LNCAP (cell line): ENCODE results near the gene APPL2.

Source experiments
- CTCF ChIP-seq: fragments of 450-650 bp; IDR thresholded peaks from 2 replicates; pipeline ENCODE4 v1.5.1; 2017; ENCODE audit warnings: mild to moderate bottlenecking

Gene APPL2

GRCh38 chr12:105175397-105175990 lies 60.5 kb downstream of the APPL2 start:
- TF ChIP-seq CTCF = no peak

GRCh38 chr12:105171691-105172436 lies 64.1 kb downstream of the APPL2 start:
- no peak for TF ChIP-seq CTCF

GRCh38 chr12:105170139-105170538 lies 65.8 kb downstream of the APPL2 start:
- TF ChIP-seq CTCF = no peak

- TF ChIP-seq CTCF = no peak
Observed at GRCh38 chr12:105168006-105168405, 68.0 kb downstream of the APPL2 start.

GRCh38 chr12:105167346-105167745 lies 68.6 kb downstream of the APPL2 start:
- TF ChIP-seq CTCF = no peak

GRCh38 chr12:105166736-105167135 lies 69.2 kb downstream of the APPL2 start:
- no peak for TF ChIP-seq CTCF

- no peak for TF ChIP-seq CTCF
Observed at GRCh38 chr12:105164068-105164467, 71.9 kb downstream of the APPL2 start.
